ENCODE data around the gene OXSR1. TPM values are rescaled to one million over a fixed set of nuclear protein-coding genes. Genes with fewer than 3 reads are reported as not detected.

OXSR1 gene
- total RNA-seq, 1 experiment from 2014 or later, result 35.1 TPM

GRCh38 chr3:38177181-38177580 lies 11.8 kb downstream of the OXSR1 start:
- Histone ChIP-seq H3K4me1 (ENCODE audit: control insufficient read depth in 1 of 2, insufficient read depth in 2 of 2, low read length in 2 of 2) (peaks cover 0 to 12% of the 10 kb centered on the region in 2 experiments; a peak in 1 of 4 replicates), H3K4me3 (replicated peaks in 1 of 2; ENCODE audit: low read depth in 1 of 2, low read length in 2 of 2) (no peak overlapping the region), H3K27ac (ENCODE audit: low read depth, low read length) (no peak overlapping the region), H3K27me3 (ENCODE audit: insufficient read depth, low read length) (no peaks in the 10 kb centered on the region), H3K36me3 (ENCODE audit: control insufficient read depth in 1 of 2, insufficient read depth in 2 of 2, low read length in 2 of 2) (no peaks in the 10 kb centered on the region), H2AFZ (ENCODE audit: low read depth, low read length, poor library complexity, severe bottlenecking) (no peak overlapping the region), H3K4me2 (ENCODE audit: low read length) (no peak overlapping the region), H3K9me3 (ENCODE audit: control insufficient read depth in 1 of 2, insufficient read depth in 1 of 2, low read depth in 1 of 2, low read length in 2 of 2) (no peaks in the 10 kb centered on the region), H4K20me1 (ENCODE audit: insufficient read depth) (no peaks in the 10 kb centered on the region; the same call in 1 of the 2 replicates), H3K9ac (ENCODE audit: low read length) (no peak overlapping the region), H3K9me2 (ENCODE audit: insufficient read depth) (no peaks in the 10 kb centered on the region), H3K79me2 (ENCODE audit: insufficient read depth, low read length) (peaks cover 97% of the 10 kb centered on the region)
- TF ChIP-seq SRF (IDR thresholded peaks at IDR 0.05; ENCODE audit: low read depth) (no peak), SP1 (IDR thresholded peaks at IDR 0.05; ENCODE audit: low read depth) (no peak), RAD21 (IDR thresholded peaks at IDR 0.05; ENCODE audit: low read depth) (no peak), EZH2phosphoT487 (IDR thresholded peaks at IDR 0.05; ENCODE audit: borderline replicate concordance) (no peak), POLR2AphosphoS5 (IDR thresholded peaks at IDR 0.05; ENCODE audit: low read depth, low read length) (no peak)
- ATAC-seq (no peak), DNase-seq (ENCODE audit: low read depth, low spot score) (no peak)
- ChIA-PET RAD21 (ENCODE audit: low non-redundant PET in 1 of 2, low total read pairs in 2 of 2, uncharacterized antibody in 2 of 2, unreplicated experiment in 2 of 2) (no interaction called here), CTCF (no interaction called here), POLR2A (no interaction called here)
- BruUV-seq (replicated peaks), result no TSS peak
- intact Hi-C loops (cut with micrococcal nuclease), result no loop called here

GRCh38 chr3:38186781-38187180 lies 21.4 kb downstream of the OXSR1 start:
- no peaks in the 10 kb centered on the region for H3K9me2 ChIP-seq (ENCODE audit: insufficient read depth)
- H2AFZ ChIP-seq (ENCODE audit: low read depth, low read length, poor library complexity, severe bottlenecking), result no peak overlapping the region
- intact Hi-C loops (cut with micrococcal nuclease), result no loop called here
- peaks cover 46% of the 10 kb centered on the region for H3K79me2 ChIP-seq (ENCODE audit: insufficient read depth, low read length)
- H3K27ac ChIP-seq (ENCODE audit: low read depth, low read length), result no peak overlapping the region
- H3K4me2 ChIP-seq (ENCODE audit: low read length), result no peak overlapping the region
- H3K9ac ChIP-seq (ENCODE audit: low read length), result no peak overlapping the region
- DNase-seq (ENCODE audit: low read depth, low spot score), result no peak
- BruUV-seq (replicated peaks), result no TSS peak
- no peak for ATAC-seq
- peaks cover 2 to 6% of the 10 kb centered on the region in 2 experiments; a peak in 2 of 4 replicates for H3K36me3 ChIP-seq (ENCODE audit: control insufficient read depth in 1 of 2, insufficient read depth in 2 of 2, low read length in 2 of 2)
- ChIA-PET CTCF (no interaction called here), RAD21 (ENCODE audit: low non-redundant PET in 1 of 2, low total read pairs in 2 of 2, uncharacterized antibody in 2 of 2, unreplicated experiment in 2 of 2) (no interaction called here), POLR2A (no interaction called here)
- H3K9me3 ChIP-seq (ENCODE audit: control insufficient read depth in 1 of 2, insufficient read depth in 1 of 2, low read depth in 1 of 2, low read length in 2 of 2), result no peaks in the 10 kb centered on the region
- peaks cover 0 to 6% of the 10 kb centered on the region in 2 experiments; a peak in 2 of 4 replicates for H3K4me1 ChIP-seq (ENCODE audit: control insufficient read depth in 1 of 2, insufficient read depth in 2 of 2, low read length in 2 of 2)
- no peak overlapping the region for H3K4me3 ChIP-seq (replicated peaks in 1 of 2; ENCODE audit: low read depth in 1 of 2, low read length in 2 of 2)
- H3K27me3 ChIP-seq (ENCODE audit: insufficient read depth, low read length), result no peaks in the 10 kb centered on the region
- H4K20me1 ChIP-seq (ENCODE audit: insufficient read depth), result 0 out of 2 replicates have a peak, but pooled peaks cover 5% of the 10 kb centered on the region
- TF ChIP-seq ZBTB33 (IDR thresholded peaks at IDR 0.05; ENCODE audit: extremely low read depth, insufficient replicate concordance, low read length), result no peak
- no peak for TF ChIP-seq ZFX (IDR thresholded peaks at IDR 0.05)
- no peak for TF ChIP-seq ATF3 (IDR thresholded peaks at IDR 0.05)
- TF ChIP-seq CEBPB (IDR thresholded peaks at IDR 0.05; ENCODE audit: low read depth), result no peak
- no peak for TF ChIP-seq CTCF (IDR thresholded peaks at IDR 0.05 in 2 of 3, conservative IDR thresholded peaks at IDR 0.05 in 1 of 3; ENCODE audit: borderline replicate concordance in 1 of 3, insufficient read depth in 1 of 3, low read depth in 2 of 3, low read length in 2 of 3)
- no peak for TF ChIP-seq TCF7L2 (IDR thresholded peaks at IDR 0.05; ENCODE audit: borderline replicate concordance, extremely low read depth, insufficient read depth, insufficient read length)
- TF ChIP-seq EZH2phosphoT487 (IDR thresholded peaks at IDR 0.05; ENCODE audit: borderline replicate concordance), result no peak
- TF ChIP-seq SIN3A (IDR thresholded peaks at IDR 0.05; ENCODE audit: low read depth), result no peak
- no peak for TF ChIP-seq YY1 (IDR thresholded peaks at IDR 0.05; ENCODE audit: extremely low read depth, insufficient replicate concordance, low read depth, low read length)
- no peak for TF ChIP-seq EZH2 (IDR thresholded peaks at IDR 0.05)
- TF ChIP-seq ZNF274 (IDR thresholded peaks at IDR 0.05; ENCODE audit: low read depth, low read length), result no peak
- TF ChIP-seq RAD21 (IDR thresholded peaks at IDR 0.05; ENCODE audit: low read depth), result no peak

Data from HCT116 (cell line).